GM19238 (cell line): Measurements from ENCODE around the gene PDPN.

ENCODE experiments used
- DNase-seq: peaks from one replicate; pipeline ENCODE4 v3.0.0; 2011; ENCODE audit warnings: low spot score; ENCODE audit not compliant: insufficient read length

Gene PDPN

GRCh38 chr1:13617108-13617507, 33.5 kb downstream of the PDPN start:
- DNase-seq: no peak

DNA sequence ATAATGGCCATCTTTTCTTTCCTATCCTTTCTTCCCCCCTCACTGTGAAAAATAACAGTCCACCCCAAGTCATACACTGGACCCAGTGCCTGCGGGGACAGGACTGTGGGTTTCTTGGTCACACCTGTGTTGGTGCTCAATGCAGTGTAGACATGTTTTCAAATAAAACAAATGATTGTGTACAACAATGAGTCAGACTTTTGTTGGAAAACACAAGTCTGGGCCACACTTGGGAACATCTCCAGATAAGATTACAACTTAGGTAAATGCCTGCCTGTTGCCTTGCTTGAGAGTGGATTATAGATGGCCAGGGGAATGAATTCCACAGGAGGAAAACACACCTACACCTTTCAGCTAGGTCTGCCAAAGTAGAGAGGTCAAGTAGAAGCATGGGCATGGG, 34.1 kb downstream of the PDPN start:
- no peak for DNase-seq

GRCh38 chr1:13618483-13618882, 34.9 kb downstream of the PDPN start:
- no peak for DNase-seq

GRCh38 chr1:13619909-13620308, 36.3 kb downstream of the PDPN start:
- no peak for DNase-seq

DNA sequence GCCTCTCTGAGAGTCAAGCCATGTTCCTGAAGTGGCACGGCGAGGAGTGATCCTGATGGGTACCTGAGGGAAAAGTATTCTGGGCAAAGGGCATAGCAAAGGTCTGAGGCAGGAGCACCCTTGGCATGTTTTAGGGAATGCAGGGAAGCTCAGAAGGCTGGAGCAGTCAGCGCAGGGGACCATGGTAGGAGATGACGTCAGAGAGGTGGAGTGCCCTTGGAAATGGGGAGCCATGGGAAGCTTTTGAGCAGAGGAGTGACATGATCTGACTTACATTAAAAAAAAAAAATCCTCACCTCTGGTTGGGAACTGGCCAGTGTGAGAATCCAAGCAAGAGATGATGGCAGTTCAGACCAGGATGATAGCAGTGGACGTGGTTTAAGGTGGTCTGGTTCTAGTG, 37.2 kb downstream of the PDPN start:
- no peak for DNase-seq

DNA sequence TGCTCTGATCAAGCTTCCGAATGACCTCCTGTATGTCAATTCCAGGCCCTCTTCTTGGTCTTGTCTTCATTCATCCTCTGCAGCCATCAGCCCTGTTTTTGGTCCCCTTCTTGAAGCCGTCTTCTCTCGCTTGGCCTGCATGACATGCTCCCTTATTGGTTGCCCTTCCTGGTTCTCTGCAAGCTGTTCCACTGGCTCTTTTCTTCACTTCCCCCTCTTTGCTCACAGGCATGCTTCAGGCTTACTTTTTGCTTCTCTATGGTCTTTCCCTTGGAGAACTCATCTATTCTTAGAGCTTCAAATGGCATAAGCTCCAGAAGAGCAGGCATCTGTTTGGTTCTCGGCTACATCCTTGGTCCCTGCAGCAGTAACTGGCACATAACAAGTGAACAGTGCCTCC, 38.8 kb downstream of the PDPN start:
- DNase-seq: no peak

GRCh38 chr1:13623021-13623637, 39.5 kb downstream of the PDPN start:
- DNase-seq: no peak

DNA sequence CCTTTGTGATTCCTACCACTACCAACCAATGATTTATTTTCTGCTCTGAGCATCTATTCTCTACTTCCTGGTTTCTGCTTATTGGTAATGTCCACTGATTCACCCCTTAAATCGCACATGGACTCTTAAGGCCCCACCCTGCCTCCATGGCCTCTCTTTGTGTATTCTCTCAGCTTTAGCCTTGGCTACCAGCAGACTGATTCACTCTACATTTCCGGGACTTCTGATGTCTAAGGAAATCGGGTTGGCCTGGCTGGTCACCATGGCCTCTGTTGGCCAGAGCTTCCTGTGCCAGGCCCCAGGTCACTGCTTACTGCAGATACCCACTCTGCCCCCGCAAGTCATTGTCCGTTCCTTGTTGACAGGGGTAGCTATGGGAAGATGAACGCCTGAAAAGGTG, 40.9 kb downstream of the PDPN start:
- no peak for DNase-seq

DNA sequence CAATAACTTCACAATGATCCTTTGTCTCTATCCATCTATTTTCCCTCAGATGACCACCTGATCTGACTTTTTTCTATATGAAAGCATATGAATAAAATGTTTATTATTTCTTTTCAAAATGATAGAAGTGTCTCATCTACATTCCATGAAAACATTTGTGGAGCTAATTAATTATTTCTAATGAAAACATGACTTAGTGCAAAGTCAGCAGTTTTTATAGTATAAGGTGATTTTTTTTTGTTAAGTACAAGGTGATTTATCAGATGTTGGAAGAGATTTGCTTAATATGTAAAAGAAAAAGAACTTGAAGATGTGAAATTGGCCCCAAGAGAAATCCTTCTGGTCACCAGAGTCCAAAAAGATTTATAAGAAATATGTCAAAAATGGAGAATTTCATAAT, 43.5 kb downstream of the PDPN start:
- DNase-seq: no peak

DNA sequence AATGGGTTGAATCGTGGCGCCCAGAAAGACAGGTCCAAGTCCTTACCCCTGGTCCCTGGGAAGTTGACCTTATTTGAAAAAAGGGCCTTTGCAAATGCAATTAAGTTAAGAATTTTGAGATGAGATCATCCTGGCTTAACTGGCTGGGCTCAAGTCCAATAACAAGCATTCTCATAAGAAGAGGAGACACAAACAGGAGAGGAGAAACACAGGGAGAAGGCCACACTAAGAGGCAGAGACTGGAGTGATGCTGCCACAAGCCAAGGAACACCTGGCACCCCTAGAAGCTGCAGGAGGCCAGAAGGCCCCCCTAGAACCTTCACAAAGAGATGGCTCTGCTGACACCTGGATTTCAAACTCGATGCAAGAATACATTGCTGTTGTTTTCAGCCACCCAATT, 44.6 kb downstream of the PDPN start:
- DNase-seq: no peak

DNA sequence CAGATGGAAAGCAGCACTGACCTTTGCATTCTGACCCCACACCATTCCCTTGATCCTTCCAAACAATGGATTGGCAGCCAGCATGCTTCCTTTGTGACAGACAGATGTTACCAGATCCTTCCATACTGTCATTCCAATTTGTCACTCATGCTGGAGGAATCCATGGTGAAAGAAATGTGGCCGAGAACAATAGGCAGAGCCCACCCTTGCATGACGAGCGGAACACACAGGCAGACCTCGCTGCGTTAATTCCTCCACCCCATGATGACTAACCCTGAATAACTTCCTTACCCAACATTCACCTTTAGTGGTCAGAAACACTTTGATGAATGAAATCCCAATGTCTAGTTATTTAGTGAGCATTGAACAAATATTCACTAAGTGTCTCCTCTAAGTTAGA, 45.1 kb downstream of the PDPN start:
- DNase-seq: no peak

DNA sequence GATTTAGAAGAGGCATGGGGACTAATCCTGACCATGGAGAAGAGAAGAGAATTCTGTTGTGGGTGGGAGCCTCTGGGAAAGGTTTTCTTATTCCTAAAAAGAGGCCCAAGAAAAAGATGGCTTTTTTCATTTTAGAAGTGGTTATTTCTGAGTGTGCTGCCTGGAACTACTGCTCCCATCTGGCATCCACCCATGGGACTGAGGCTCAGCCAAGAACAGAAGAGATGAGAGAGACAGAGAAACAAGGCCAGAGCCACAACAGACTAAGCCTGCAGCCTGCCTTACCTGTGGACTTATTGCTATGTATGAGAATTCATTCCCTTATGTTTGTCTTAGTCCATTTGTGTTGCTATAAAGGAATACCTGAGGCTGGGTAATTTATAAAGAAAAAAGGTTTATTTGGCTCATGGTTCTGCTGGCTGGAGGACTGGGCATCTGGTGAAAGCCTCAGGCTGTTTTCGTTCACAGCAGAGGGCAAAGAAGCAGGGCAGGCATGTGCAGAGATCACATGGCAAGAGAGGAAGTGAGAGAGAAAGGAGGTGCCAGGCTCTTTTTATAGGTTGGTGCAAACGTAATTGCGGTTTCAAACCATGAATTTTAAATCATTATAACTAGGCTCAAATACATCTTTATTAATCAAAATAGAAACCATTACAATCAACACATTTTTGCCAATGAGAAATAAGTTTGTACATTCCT, 58.8 kb downstream of the PDPN start:
- DNase-seq: no peak

- no peak for DNase-seq
Measured at GRCh38 chr1:13643017-13643416, 59.4 kb downstream of the PDPN start.

DNA sequence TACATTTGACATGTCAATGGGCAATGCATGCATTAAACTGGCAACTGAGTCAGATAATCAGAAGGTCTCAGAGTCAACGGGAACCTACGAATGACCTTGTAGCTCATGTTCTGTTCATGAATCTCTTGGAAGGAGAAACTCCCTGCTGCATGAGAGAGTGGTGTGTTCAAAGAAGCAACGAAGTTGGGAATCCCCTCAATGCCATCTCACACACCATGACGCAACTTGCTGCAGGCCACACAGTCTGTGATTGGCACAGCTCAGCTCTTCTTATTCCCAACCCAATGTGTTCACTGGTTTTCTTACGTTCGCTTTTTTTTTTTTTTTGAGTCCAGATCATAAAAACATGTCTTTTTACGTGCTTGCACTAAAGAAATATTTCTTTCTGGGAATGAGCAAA, 62.9 kb downstream of the PDPN start:
- DNase-seq: no peak

DNA sequence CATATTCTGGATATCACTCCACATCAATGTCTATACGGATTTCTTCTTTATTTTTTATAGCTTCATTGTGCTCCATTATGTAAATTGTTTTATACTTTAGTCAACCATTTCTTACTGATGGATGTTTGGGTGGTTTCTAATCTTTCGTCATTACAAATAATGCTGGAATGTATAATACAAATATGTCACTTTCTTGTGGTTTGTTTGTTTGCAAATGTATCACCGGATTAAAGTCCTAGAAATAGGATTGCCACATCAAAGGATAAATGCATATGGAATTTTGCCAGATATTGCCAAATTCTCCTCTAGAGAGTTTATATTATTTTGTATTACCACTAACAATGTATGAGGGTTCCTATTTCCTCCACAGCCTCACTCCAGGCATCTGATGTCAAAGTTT, 67.6 kb downstream of the PDPN start:
- no peak for DNase-seq

GRCh38 chr1:13652238-13652637, 68.6 kb downstream of the PDPN start:
- no peak for DNase-seq

DNA sequence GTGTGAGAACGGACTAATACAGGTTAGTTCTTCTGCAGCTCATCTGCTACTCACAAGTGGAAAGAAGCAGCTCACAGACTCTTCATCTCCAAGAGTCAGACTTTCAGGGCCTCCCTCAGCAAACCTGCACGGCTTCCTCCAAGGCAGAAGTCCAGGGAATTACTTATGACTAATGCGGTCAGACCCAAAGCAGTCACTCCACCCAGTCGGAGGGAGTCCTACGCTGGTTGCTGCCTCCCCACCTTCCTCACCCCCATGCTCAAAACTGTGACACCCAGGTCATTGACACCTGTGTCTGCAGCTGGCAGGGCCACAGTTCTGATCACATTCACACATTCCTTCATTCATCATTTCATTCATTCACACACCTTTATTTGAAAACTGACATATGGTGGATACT, 77.9 kb downstream of the PDPN start:
- no peak for DNase-seq

DNA sequence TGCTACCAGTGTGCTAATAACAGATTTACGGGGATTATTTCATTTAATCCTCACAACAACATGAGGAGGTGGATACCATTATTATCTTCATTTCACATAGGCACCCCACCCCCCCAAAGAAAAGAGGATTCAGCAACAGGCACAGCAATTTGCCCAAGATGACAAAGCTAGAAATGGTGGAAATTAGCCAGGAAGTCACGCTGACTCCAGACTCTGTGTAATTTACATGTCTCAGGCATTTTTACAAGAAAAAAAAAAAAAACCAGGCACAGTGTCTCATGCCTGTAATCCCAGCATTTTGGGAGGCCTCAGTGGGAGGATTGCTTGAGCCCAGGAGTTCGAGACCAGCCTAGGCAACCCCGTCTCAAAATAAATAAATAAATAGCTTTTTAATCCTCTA, 78.9 kb downstream of the PDPN start:
- DNase-seq: no peak

- DNase-seq: no peak
Measured at GRCh38 chr1:13663969-13664368, 80.3 kb downstream of the PDPN start.

- DNase-seq: no peak
Measured at GRCh38 chr1:13664451-13664850, 80.8 kb downstream of the PDPN start.

DNA sequence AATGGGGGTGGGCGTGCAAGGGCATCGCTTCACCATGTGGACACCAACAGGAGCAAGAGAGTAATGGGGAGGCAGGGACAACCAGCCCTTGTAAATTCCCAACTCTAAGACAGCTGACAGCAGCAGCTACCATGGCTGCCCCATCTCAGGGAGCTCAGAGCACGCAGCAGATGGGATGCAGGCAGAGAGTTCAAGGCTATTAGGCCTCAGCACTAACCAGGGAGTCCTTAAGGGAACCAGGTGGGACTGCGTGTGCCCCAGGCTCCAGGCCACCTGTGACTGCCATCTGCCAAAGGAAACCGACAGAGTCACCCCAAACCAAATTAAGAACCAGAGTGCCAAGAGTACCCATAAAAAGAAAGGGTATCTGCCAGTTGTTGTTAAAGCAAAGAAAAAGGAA, 82.7 kb downstream of the PDPN start:
- DNase-seq: no peak
